Psoas muscle (tissue), 8 donors: ENCODE results near the gene MT3. TPM values are rescaled to one million over a fixed set of nuclear protein-coding genes. Genes with fewer than 3 reads are reported as not detected.

Experiments
- ATAC-seq, 4 donors: fragments of 200-7000 bp; cut with Tn5 transposase; one replicate each; pipeline ENCODE4 v1.9.1; 2020; ENCODE audit warnings: moderate library complexity in 3 of 4, mild to moderate bottlenecking in 2 of 4
- DNase-seq, 2 donors: peaks; one replicate each; pipeline ENCODE4 v3.0.0-alpha.2; 2020
- H3K27ac ChIP-seq: fragments of 200-600 bp; one replicate; pipeline ENCODE4 v1.8.0; 2022
- H3K27me3 ChIP-seq, 3 donors: fragments of 200-600 bp in 1 of 3; one replicate each; pipeline versions ENCODE4 v1.6.1 to v1.8.0; 2013 to 2022; ENCODE audit warnings: low read length in 2 of 3, mild to moderate bottlenecking in 2 of 3, moderate library complexity in 1 of 3; ENCODE audit not compliant: insufficient read depth in 3 of 3
- H3K36me3 ChIP-seq, 2 donors: fragments of 200-600 bp in 1 of 2; one replicate each; pipeline versions ENCODE4 v1.6.1 to v1.8.0; 2013 to 2022; ENCODE audit warnings: low read depth in 1 of 2, mild to moderate bottlenecking in 1 of 2, moderate library complexity in 1 of 2; ENCODE audit not compliant: insufficient read depth in 1 of 2
- H3K4me1 ChIP-seq: fragments of 200-600 bp; one replicate; pipeline ENCODE4 v1.8.0; 2022
- H3K4me3 ChIP-seq: fragments of 200-600 bp; one replicate; pipeline ENCODE4 v1.8.0; 2022; ENCODE audit warnings: mild to moderate bottlenecking
- H3K9me3 ChIP-seq: fragments of 200-600 bp; one replicate; pipeline ENCODE4 v1.8.0; 2022
- CTCF ChIP-seq: fragments of 200-600 bp; IDR thresholded peaks from one replicate; pipeline ENCODE4 v1.8.0; 2022; ENCODE audit warnings: antibody characterized with exemption
- WGBS, 3 donors: extraction: QIAGEN DNeasy Blood & Tissue Kit; methylation state at CpG; one replicate each; pipeline versions ENCODE4 v1.1.6 to v1.1.7; 2013; 5-methylcytosine and 5-hydroxymethylcytosine counted together
- intact Hi-C, 2 donors: fragments of 100-400 bp; cut with DNase I; formaldehyde crosslinking; loops; one replicate each; pipeline versions ENCODE4 v1.11.0 to v1.14.2; 2022
- polyA plus RNA-seq, 3 donors: library from polyadenylated mRNA; stranded (reverse); fragments of 200-250 nt; gene quantifications; one replicate each; pipeline ENCODE4 v1.2.3, GENCODE V29; 2013
- total RNA-seq, 4 donors: library from RNA; stranded (reverse); fragmentation: NEBNext Ultra II Directional in 2 of 4; extraction: Animal tissue kit (Norgen Biotek cat#: 25700) in 2 of 4; gene quantifications; one replicate each; pipeline versions ENCODE4 v1.2.1 to v1.2.4, GENCODE V29; 2021 to 2023
- donor health status: healthy with polysubstance abuse.
- donor health status: DM: no; HTN: no; CAD: no; lungs with moderate emphysema.
- donor health status: Bipolar disorder and iron deficiency.
- donor health status: healthy.
- donor health status: DM: yes; HTN: yes; CAD: no.
- donor health status: DM: no; HTN: no; CAD: no.
- donor health status: DM: no; HTN: no; CAD: no.
- donor health status: DM: yes; HTN: yes; CAD: no.

Gene MT3
- total and polyA plus RNA-seq, 7 donors: 0.57 to 10.5 (median 4.2) TPM; not detected in 1

- Histone ChIP-seq H3K36me3 (no peaks in the 10 kb centered on the region), H3K4me3 (peak overlapping the region; percentile 89), H3K27me3 (no peaks in the 10 kb centered on the region), H3K27ac (peak overlapping the region; percentile 99), H3K4me1 (peaks cover 65% of the 10 kb centered on the region), H3K9me3 (no peaks in the 10 kb centered on the region)
- ATAC-seq (no peak), DNase-seq (peak in 1 of 2 donors; percentile 55)
- intact Hi-C loops: loop anchor here in 1 of 2 donors (2.0 kb wide), 1 partner anchor 75 kb away; the partner anchor contains the start of gene MT1X
- TF ChIP-seq CTCF: no peak
- 39 to 61% (median 50%) methylated on average over 2 of the region's 2 CpGs for WGBS, 3 donors
These were observed 18.3 kb downstream of the MT3 start for GRCh38 chr16:56607675-56608042.

DNA sequence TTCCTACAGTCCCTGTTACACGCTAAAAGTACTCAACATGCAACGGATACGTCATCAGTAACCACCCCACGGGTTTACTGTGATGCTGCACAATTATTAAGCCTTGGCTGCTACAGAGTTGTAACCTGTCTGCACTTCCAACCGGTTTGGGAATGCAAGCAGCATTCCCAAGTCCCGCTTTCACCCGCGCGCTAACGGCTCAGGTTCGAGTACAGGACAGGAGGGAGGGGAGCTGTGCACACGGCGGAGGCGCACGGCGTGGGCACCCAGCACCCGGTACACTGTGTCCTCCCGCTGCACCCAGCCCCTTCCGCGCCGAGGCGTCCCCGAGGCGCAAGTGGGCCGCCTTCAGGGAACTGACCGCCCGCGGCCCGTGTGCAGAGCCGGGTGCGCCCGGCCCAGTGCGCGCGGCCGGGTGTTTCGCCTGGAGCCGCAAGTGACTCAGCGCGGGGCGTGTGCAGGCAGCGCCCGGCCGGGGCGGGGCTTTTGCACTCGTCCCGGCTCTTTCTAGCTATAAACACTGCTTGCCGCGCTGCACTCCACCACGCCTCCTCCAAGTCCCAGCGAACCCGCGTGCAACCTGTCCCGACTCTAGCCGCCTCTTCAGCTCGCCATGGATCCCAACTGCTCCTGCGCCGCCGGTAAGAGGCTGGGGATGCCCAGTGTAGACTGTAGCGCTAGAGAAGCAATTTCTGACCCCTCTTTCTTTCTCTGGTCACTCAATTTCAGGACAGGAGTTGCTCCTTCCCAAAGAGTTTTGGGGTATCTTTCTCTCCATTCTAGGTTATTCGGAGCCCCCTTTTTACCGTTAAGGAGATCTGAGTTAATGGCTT lies 18.9 kb downstream of the MT3 start, which contains the start of gene MT2A:
Gene MT2A (plus strand): TSS at position 542 of the 833 bp plus-strand sequence. CDS start 72 bp downstream, at position 614.
- 3 to 5% (median 3%) methylated on average over 55 to 62 of the region's 62 CpGs for WGBS, 3 donors
- no peaks in the 10 kb centered on the region for H3K9me3 ChIP-seq
- no peaks in the 10 kb centered on the region for H3K36me3 ChIP-seq
- ATAC-seq (peak; percentile 48 to 66 (median 58)), DNase-seq (peak; percentile 97)
- TF ChIP-seq CTCF: no peak
- peaks cover 65% of the 10 kb centered on the region for H3K4me1 ChIP-seq
- H3K27me3 ChIP-seq: no peaks in the 10 kb centered on the region
- intact Hi-C loops: loop anchor here in 1 of 2 donors (2.0 kb wide), 1 partner anchor 75 kb away; the partner anchor contains the start of gene MT1X
- peak within 1 kb of the TSS; percentile 89 for H3K4me3 ChIP-seq
- peak within 1 kb of the TSS; percentile 99 for H3K27ac ChIP-seq

DNA sequence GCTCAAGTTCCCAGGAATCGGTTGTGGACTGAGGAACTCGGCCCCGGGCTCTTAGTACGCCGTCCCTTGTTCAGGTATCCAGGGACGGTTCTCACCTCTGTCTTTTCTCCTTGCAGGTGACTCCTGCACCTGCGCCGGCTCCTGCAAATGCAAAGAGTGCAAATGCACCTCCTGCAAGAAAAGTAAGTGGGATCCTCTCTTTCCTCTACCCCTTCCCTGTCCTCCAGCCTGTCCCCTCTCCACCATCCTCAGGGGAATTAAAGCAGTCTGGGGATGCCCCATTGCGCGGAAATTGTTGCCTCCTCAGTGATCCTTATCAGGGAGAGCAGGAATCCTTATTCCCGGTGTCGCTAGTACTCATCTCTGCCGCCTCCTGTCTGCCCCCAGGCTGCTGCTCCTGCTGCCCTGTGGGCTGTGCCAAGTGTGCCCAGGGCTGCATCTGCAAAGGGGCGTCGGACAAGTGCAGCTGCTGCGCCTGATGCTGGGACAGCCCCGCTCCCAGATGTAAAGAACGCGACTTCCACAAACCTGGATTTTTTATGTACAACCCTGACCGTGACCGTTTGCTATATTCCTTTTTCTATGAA lies 19.6 kb downstream of the MT3 start:
- H3K9me3 ChIP-seq: no peaks in the 10 kb centered on the region
- WGBS, 3 donors: 1 to 2% (median 1%) methylated on average over 21 of the region's 21 CpGs
- intact Hi-C loops: loop anchor here in 1 of 2 donors (2.0 kb wide), 1 partner anchor 74 kb away; the partner anchor contains the start of gene MT1X
- H3K27me3 ChIP-seq: no peaks in the 10 kb centered on the region
- DNase-seq: peak; percentile 34 to 64
- peak overlapping the region; percentile 89 for H3K4me3 ChIP-seq
- no peaks in the 10 kb centered on the region for H3K36me3 ChIP-seq
- peaks cover 62% of the 10 kb centered on the region for H3K4me1 ChIP-seq
- no peak for ATAC-seq
- TF ChIP-seq CTCF: no peak
- H3K27ac ChIP-seq: peak overlapping the region; percentile 99

DNA sequence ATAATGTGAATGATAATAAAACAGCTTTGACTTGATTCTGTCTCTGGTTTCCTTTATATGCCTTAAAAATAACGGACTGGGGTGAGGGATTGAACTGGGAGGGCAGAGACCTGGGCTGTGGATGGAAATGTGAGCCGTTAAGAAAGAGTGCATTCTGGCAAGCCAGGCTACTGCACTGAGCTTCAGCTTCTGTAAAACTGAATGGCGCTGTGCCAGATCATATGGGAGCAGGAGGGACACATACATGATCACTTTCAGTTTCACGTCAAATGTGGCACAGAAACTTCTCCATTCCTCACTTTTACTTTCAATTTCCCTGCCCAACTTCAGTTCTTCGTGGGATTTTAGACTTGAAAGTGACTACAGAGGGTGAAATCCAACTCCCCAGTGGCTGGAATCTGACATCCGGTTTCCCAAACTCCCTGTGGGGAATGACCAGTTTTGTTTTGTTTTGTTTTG lies 20.2 kb downstream of the MT3 start:
- WGBS, 3 donors: 0 to 1% (median 0%) methylated on average over 6 of the region's 6 CpGs
- intact Hi-C loops: loop anchor here in 1 of 2 donors (2.0 kb wide), 1 partner anchor 73 kb away; the partner anchor contains the start of gene MT1X
- no peaks in the 10 kb centered on the region for H3K9me3 ChIP-seq
- H3K27me3 ChIP-seq: no peaks in the 10 kb centered on the region
- H3K27ac ChIP-seq: peak overlapping the region; percentile 99
- peaks cover 60% of the 10 kb centered on the region for H3K4me1 ChIP-seq
- ATAC-seq (peak in 1 of 4 donors; percentile 8), DNase-seq (peak; percentile 57 to 69)
- H3K4me3 ChIP-seq: peak overlapping the region; percentile 89
- TF ChIP-seq CTCF: no peak
- H3K36me3 ChIP-seq: no peaks in the 10 kb centered on the region
